IPS-11a (cell line): Measurements from ENCODE around the gene COL6A3.

ENCODE experiments used
- H3K4me3 ChIP-seq: one replicate; pipeline ENCODE4 v1.5.1; 2013; ENCODE audit warnings: low read depth, low read length, control low read depth

COL6A3 gene

GRCh38 chr2:237445611-237446337, 31.8 kb upstream of the COL6A3 start:
- H3K4me3 ChIP-seq = no peak overlapping the region

GRCh38 chr2:237444071-237444470, 30.1 kb upstream of the COL6A3 start:
- no peak overlapping the region for H3K4me3 ChIP-seq

- H3K4me3 ChIP-seq = no peak overlapping the region
Measured at GRCh38 chr2:237441605-237442274, 27.8 kb upstream of the COL6A3 start.

GRCh38 chr2:237440819-237441281, 26.9 kb upstream of the COL6A3 start:
- H3K4me3 ChIP-seq = no peak overlapping the region

GRCh38 chr2:237438080-237438940, 24.3 kb upstream of the COL6A3 start:
- H3K4me3 ChIP-seq = no peak overlapping the region

GRCh38 chr2:237437566-237437965, 23.6 kb upstream of the COL6A3 start:
- no peak overlapping the region for H3K4me3 ChIP-seq

GRCh38 chr2:237435844-237436587, 22.1 kb upstream of the COL6A3 start:
- H3K4me3 ChIP-seq = no peak overlapping the region

GRCh38 chr2:237434866-237435311, 20.9 kb upstream of the COL6A3 start:
- no peak overlapping the region for H3K4me3 ChIP-seq

GRCh38 chr2:237433920-237434676, 20.1 kb upstream of the COL6A3 start:
- H3K4me3 ChIP-seq = no peak overlapping the region

GRCh38 chr2:237432484-237433092, 18.6 kb upstream of the COL6A3 start:
- H3K4me3 ChIP-seq = no peak overlapping the region

- H3K4me3 ChIP-seq = no peak overlapping the region
Measured at GRCh38 chr2:237431837-237432236, 17.9 kb upstream of the COL6A3 start.

GRCh38 chr2:237431372-237431771, 17.4 kb upstream of the COL6A3 start:
- no peak overlapping the region for H3K4me3 ChIP-seq

GRCh38 chr2:237430861-237431260, 16.9 kb upstream of the COL6A3 start:
- no peak overlapping the region for H3K4me3 ChIP-seq

- no peak overlapping the region for H3K4me3 ChIP-seq
Measured at GRCh38 chr2:237429753-237430152, 15.8 kb upstream of the COL6A3 start.

GRCh38 chr2:237427769-237428506, 14.0 kb upstream of the COL6A3 start:
- H3K4me3 ChIP-seq = no peak overlapping the region

- H3K4me3 ChIP-seq = no peak overlapping the region
Measured at GRCh38 chr2:237426517-237426916, 12.6 kb upstream of the COL6A3 start.

- H3K4me3 ChIP-seq = no peak overlapping the region
Measured at GRCh38 chr2:237425320-237425719, 11.4 kb upstream of the COL6A3 start.

- no peak overlapping the region for H3K4me3 ChIP-seq
Measured at GRCh38 chr2:237424544-237424943, 10.6 kb upstream of the COL6A3 start.

- no peak overlapping the region for H3K4me3 ChIP-seq
Measured at GRCh38 chr2:237423891-237424290, 9.9 kb upstream of the COL6A3 start.
